ENCODE data around the gene YTHDF2. TPM values are rescaled to one million over a fixed set of nuclear protein-coding genes. Genes with fewer than 3 reads are reported as not detected.
A peak's percentile ranks its signal among the peaks of the same experiment; 100 is the strongest.
"Not testable (repeated sequence)": the region's sequence is repeated elsewhere in the genome, so short reads cannot be mapped to it uniquely, and the experiment has no call there.

The YTHDF2 gene
- total and polyA plus RNA-seq, 7 donors = 27.0 to 47.0 (median 40.5) TPM

DNA sequence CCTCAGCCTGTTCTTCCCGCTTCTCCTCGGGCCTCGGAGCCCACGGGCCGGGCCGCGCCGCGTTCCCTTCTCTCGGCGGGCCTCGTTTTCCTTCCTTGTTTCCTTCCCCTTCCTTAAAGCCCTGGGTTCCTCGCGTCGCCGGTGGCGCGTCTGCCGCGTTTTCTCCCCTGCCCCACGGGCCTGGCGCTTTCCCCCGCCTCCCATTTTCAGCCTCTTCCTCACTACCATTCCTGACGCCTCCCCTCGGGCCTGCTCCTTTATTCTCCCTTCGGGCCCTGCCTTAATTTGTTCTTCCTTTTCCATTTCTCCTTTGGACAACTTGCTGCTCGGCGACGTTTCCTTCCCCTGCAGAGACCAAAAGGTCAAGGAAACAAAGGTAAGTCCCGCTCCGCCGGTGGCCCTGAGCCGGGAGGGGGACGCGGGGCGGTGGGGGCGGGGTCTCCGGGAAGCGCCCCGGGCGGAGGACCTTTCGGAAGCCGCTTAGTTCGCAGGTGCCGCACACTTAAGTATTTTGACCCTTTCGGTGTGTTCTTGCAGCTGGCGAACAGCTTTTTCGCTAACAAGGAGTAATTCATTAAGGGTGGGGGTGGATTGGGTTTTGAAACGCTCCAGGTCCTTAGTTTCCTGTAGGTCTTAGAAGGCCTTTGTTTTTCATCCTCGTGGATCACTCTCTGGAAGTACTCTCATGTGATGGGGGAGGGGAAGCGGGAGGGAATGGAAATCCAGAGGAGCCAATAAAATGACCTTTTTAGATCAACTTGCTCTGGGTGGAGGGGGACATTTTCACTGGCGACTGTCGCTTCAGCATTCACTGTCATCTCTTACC lies 780 bp downstream of the YTHDF2 start:
- H3K4me3 ChIP-seq = peak overlapping the region; percentile 85 to 97 (median 92)
- H3K9me3 ChIP-seq = no peaks in the 10 kb centered on the region
- TF ChIP-seq POLR2A (IDR thresholded peaks at IDR 0.05) (no peak), CTCF (IDR thresholded peaks at IDR 0.05) (no peak), EP300 (IDR thresholded peaks at IDR 0.05) (no peak), POLR2AphosphoS5 (IDR thresholded peaks at IDR 0.05) (no peak)
- WGBS, 2 donors = 1% methylated on average over 53 of the region's 53 CpGs
- H3K4me1 ChIP-seq = peaks cover 0 to 51% (median 43%) of the 10 kb centered on the region in 4 donors
- peak overlapping the region; percentile 96 to 97 (median 96) for H3K27ac ChIP-seq
- H3K36me3 ChIP-seq = peaks cover 16 to 44% (median 25%) of the 10 kb centered on the region in 4 donors
- no peaks in the 10 kb centered on the region for H3K27me3 ChIP-seq
- DNase-seq = peak; percentile 66
- intact Hi-C loops (cut with DNase I) = loop anchor here (2.0 to 10.0 kb wide), 5 partner anchors 69 to 493 kb away; partner anchors contain the start of genes GMEB1 and TAF12

DNA sequence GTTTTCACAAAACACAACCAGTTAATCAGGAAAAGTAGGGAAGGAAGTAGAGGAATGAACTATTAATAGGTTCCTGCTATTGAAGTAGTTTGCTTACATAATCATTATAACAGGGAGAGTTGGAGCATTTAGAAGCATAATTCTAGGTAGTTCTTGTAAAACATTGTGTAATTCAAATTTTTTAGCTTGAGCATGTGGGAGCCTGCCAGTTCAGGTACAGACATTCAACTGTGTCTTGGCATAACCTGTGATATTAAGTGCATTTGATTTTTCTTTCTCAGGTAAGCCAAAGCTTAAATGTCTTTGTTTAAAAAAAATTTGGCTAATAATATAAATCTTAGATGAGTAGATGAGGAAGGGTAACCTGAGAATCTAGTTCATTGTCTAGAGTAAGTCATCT lies 3.4 kb downstream of the YTHDF2 start:
- H3K4me1 ChIP-seq = peaks cover 0 to 67% (median 59%) of the 10 kb centered on the region in 4 donors
- no peaks in the 10 kb centered on the region for H3K9me3 ChIP-seq
- no peaks in the 10 kb centered on the region for H3K27me3 ChIP-seq
- no peak for DNase-seq
- no peak overlapping the region for H3K4me3 ChIP-seq
- H3K36me3 ChIP-seq = peaks cover 37 to 70% (median 48%) of the 10 kb centered on the region in 4 donors
- intact Hi-C loops (cut with DNase I) = no loop called here
- peak overlapping the region in 2 of 4 donors; percentile 22 to 43 for H3K27ac ChIP-seq
- TF ChIP-seq CTCF (IDR thresholded peaks at IDR 0.05) = no peak

- Histone ChIP-seq H3K27me3 (no peaks in the 10 kb centered on the region), H3K4me1 (peaks cover 0 to 83% (median 75%) of the 10 kb centered on the region in 4 donors), H3K36me3 (peaks cover 31 to 78% (median 40%) of the 10 kb centered on the region in 4 donors), H3K27ac (no peak overlapping the region), H3K9me3 (no peaks in the 10 kb centered on the region), H3K4me3 (no peak overlapping the region)
- DNase-seq = no peak
- intact Hi-C loops (cut with DNase I) = no loop called here
- WGBS, 2 donors = 74 to 75% methylated on average over 4 of the region's 4 CpGs
- no peak for TF ChIP-seq EP300 (IDR thresholded peaks at IDR 0.05)
These were observed 7.4 kb downstream of the YTHDF2 start for GRCh38 chr1:28744184-28744583.

DNA sequence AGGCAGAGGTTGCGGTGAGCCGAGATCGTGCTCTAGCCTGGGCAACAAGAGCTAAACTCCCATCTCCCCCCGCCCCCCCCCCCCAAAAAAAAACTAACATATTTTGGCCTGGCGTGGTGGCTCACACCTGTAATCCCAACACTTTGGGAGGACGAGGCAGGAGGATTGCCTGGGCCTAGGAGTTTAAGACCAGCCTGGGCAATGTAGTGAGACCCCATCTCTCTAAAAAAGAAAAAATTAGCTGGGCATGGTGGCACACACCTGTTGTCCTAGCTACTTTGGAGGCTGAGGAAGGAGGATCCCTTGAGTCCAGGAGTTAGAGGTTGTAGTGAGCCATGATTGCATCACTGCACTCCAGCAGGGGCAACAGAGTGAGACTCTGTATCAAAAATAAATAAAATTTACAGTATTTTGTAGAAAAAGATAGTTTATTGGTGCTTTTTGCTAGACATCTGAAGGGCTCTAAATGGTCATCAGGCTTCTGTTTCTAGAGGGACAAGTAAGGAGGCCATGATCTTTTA lies 9.0 kb downstream of the YTHDF2 start:
- Histone ChIP-seq H3K36me3 (peaks cover 25 to 64% (median 36%) of the 10 kb centered on the region in 4 donors), H3K4me1 (peaks cover 0 to 83% (median 73%) of the 10 kb centered on the region in 4 donors), H3K9me3 (no peaks in the 10 kb centered on the region), H3K27me3 (no peaks in the 10 kb centered on the region), H3K27ac (no peak overlapping the region), H3K4me3 (no peak overlapping the region)
- intact Hi-C loops (cut with DNase I) = no loop called here
- TF ChIP-seq EP300 (IDR thresholded peaks at IDR 0.05) (no peak), POLR2AphosphoS5 (IDR thresholded peaks at IDR 0.05) (no peak), POLR2A (IDR thresholded peaks at IDR 0.05) (no peak), CTCF (IDR thresholded peaks at IDR 0.05) (no peak)
- DNase-seq = no peak
- WGBS, 2 donors = 93 to 96% methylated on average over 6 of the region's 6 CpGs

GRCh38 chr1:28750330-28750729 lies 13.6 kb downstream of the YTHDF2 start:
- H3K9me3 ChIP-seq = no peaks in the 10 kb centered on the region
- DNase-seq = no peak
- H3K4me1 ChIP-seq = peaks cover 0 to 98% (median 86%) of the 10 kb centered on the region in 4 donors
- 85 to 91% methylated on average over 5 of the region's 5 CpGs for WGBS, 2 donors
- no peak overlapping the region for H3K4me3 ChIP-seq
- intact Hi-C loops (cut with DNase I) = no loop called here
- H3K36me3 ChIP-seq = peaks cover 0 to 24% (median 0%) of the 10 kb centered on the region in 4 donors
- no peak overlapping the region for H3K27ac ChIP-seq
- no peaks in the 10 kb centered on the region for H3K27me3 ChIP-seq
- TF ChIP-seq POLR2AphosphoS5 (IDR thresholded peaks at IDR 0.05) (no peak), EP300 (IDR thresholded peaks at IDR 0.05) (no peak), CTCF (IDR thresholded peaks at IDR 0.05) (no peak), POLR2A (IDR thresholded peaks at IDR 0.05) (no peak)

DNA sequence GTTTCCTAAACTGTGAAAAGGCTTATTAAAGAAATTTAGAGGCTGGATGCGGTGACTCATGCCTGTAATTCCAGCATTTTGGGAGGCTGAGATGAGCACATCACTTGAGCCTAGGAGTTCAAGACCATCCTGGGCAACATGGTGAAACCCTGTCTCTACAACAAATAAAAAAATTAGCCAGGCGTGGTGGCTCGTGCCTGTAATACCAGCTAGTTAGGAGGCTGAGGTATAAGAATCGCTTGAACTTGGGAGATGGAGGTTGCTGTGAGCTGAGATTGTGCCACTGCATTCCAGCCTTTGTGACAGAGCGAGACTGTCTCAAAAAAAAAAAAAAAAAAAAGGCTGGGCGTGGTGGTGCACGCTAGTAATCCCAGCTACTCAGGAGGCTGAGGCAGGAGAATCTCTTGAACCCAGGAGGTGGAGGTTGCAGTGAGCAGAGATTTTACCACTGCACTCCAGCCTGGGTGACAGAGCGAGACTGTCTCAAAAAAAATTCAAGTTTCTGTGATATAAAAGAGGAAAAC lies 14.1 kb downstream of the YTHDF2 start:
- peaks cover 0 to 21% (median 0%) of the 10 kb centered on the region in 4 donors for H3K36me3 ChIP-seq
- 79 to 89% methylated on average over 8 of the region's 8 CpGs for WGBS, 2 donors
- H3K9me3 ChIP-seq; H3K4me3 ChIP-seq; DNase-seq; H3K27ac ChIP-seq; H3K27me3 ChIP-seq; intact Hi-C loops (cut with DNase I): not testable (repeated sequence)
- H3K4me1 ChIP-seq = peaks cover 0 to 98% (median 88%) of the 10 kb centered on the region in 4 donors

Measured in sigmoid colon (tissue), 7 donors.